ENCODE data around the gene TSPAN4. TPM values are rescaled to one million over a fixed set of nuclear protein-coding genes. Genes with fewer than 3 reads are reported as not detected.

The TSPAN4 gene
- total and polyA plus RNA-seq, 2 of the 13 experiments (the other 11 are each of a cell fraction or from before 2014, with no cell fraction given): 31.7 to 68.3 TPM

DNA sequence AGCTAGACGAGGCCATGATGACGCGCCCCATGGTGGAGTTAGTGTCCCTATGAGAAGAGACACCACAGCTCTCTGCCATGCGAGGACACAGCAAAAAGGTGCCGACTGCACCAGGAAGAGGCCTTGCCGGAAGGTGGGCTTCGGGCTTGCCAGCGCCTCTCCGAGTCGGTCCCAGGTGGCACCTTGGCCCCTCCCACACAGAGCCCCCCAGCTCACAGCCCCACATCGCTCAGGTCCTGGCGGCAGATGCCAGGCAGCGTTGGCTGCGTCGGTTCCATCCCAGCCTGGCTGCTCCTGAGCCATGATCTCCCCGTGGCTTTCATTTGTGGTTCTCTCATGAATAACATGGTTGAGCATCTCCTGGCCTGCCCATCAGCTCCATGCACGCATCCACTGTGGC lies 43.9 kb downstream of the TSPAN4 start:
- no peaks in the 10 kb centered on the region for H3K27me3 ChIP-seq (ENCODE audit: control insufficient read depth in 1 of 2, insufficient read depth in 2 of 2, low read length in 2 of 2)
- ATAC-seq: no peak
- in situ Hi-C loops (cut with HindIII; ENCODE audit: extremely low pct_ligation_motif_present, low pct_unique_long_range_greater_than_20kb) (loop anchor here (10.0 kb wide), 1 partner anchor 168 kb away; no protein-coding TSS in a partner anchor), intact Hi-C loops (cut with micrococcal nuclease; ENCODE audit: unreplicated experiment) (no loop called here)
- H3K36me3 ChIP-seq (replicated peaks in 1 of 2; ENCODE audit: control insufficient read depth in 1 of 2, insufficient read depth in 2 of 2, low read length in 2 of 2): peaks cover 6 to 21% of the 10 kb centered on the region in 2 experiments; a peak in 4 of 5 replicates
- no peak overlapping the region for H3K4me3 ChIP-seq (replicated peaks in 1 of 3; ENCODE audit: insufficient read depth in 1 of 3, low read depth in 2 of 3, low read length in 3 of 3)
- H3K4me2 ChIP-seq (ENCODE audit: low read depth, low read length): no peak overlapping the region
- no peak for DNase-seq (ENCODE audit: low spot score)
- no peak overlapping the region for H2AFZ ChIP-seq (ENCODE audit: low read length)
- H3K9me3 ChIP-seq (ENCODE audit: low read length): no peaks in the 10 kb centered on the region
- no peak overlapping the region for H3K9ac ChIP-seq (ENCODE audit: insufficient read depth, low read depth, low read length)
- H4K20me1 ChIP-seq (ENCODE audit: insufficient read depth, low read length): no peaks in the 10 kb centered on the region
- H3K4me1 ChIP-seq (ENCODE audit: insufficient read depth, low read length): no peaks in the 10 kb centered on the region
- no peaks in the 10 kb centered on the region for H3K79me2 ChIP-seq (ENCODE audit: insufficient read depth, low read length)
- no peak for TF ChIP-seq ZNF629 (CRISPR knock-in tag; conservative IDR thresholded peaks at IDR 0.05)
- TF ChIP-seq ZNF343 (CRISPR knock-in tag; IDR thresholded peaks at IDR 0.05): no peak
- no peak for TF ChIP-seq ZNF7 (CRISPR knock-in tag; IDR thresholded peaks at IDR 0.05)
- no TSS peak for BruUV-seq (replicated peaks)
- CTCF ChIA-PET (ENCODE audit: low intra/inter-chr PET ratio, low total read pairs): no interaction called here
- 96% methylated on average over 17 of the region's 17 CpGs for WGBS (ENCODE audit: low lambda C conversion rate)
- POLR2A ChIA-PET: no interaction called here
- no peak overlapping the region for H3K27ac ChIP-seq (ENCODE audit: extremely low read length, insufficient read depth, low read length)
- no peak for FAIRE-seq

DNA sequence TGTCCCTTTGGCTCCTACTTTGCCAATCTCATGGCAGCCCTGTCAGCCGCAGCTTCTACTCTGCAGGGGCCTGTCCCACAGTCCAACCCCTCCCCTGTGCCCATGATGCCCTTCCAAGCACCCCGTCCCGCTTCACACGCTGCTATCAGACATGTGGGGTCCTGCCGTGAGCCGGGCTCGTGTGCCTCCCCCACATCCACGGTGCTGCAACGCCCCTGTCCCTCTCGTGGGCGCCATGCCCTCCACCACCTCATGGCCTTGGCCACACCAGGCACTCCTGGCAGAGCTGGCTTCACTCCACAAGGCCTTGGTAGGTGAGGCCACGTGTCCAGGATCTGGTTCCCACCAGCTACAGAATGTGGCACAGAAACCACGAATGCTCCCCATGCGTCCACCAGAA lies 44.9 kb downstream of the TSPAN4 start:
- Histone ChIP-seq H3K36me3 (replicated peaks in 1 of 2; ENCODE audit: control insufficient read depth in 1 of 2, insufficient read depth in 2 of 2, low read length in 2 of 2) (peaks cover 6 to 19% of the 10 kb centered on the region in 2 experiments; a peak in 4 of 5 replicates), H3K27ac (ENCODE audit: extremely low read length, insufficient read depth, low read length) (no peak overlapping the region), H3K4me1 (ENCODE audit: insufficient read depth, low read length) (no peaks in the 10 kb centered on the region), H2AFZ (ENCODE audit: low read length) (no peak overlapping the region), H3K79me2 (ENCODE audit: insufficient read depth, low read length) (no peaks in the 10 kb centered on the region), H3K4me2 (ENCODE audit: low read depth, low read length) (no peak overlapping the region), H4K20me1 (ENCODE audit: insufficient read depth, low read length) (no peaks in the 10 kb centered on the region), H3K9me3 (ENCODE audit: low read length) (no peaks in the 10 kb centered on the region), H3K4me3 (replicated peaks in 1 of 3; ENCODE audit: insufficient read depth in 1 of 3, low read depth in 2 of 3, low read length in 3 of 3) (no peak overlapping the region), H3K9ac (ENCODE audit: insufficient read depth, low read depth, low read length) (no peak overlapping the region), H3K27me3 (ENCODE audit: control insufficient read depth in 1 of 2, insufficient read depth in 2 of 2, low read length in 2 of 2) (no peaks in the 10 kb centered on the region)
- intact Hi-C loops (cut with micrococcal nuclease; ENCODE audit: unreplicated experiment) (no loop called here), in situ Hi-C loops (cut with HindIII; ENCODE audit: extremely low pct_ligation_motif_present, low pct_unique_long_range_greater_than_20kb) (loop anchor here (10.0 kb wide), 1 partner anchor 167 kb away; no protein-coding TSS in a partner anchor)
- ATAC-seq (no peak), DNase-seq (ENCODE audit: low spot score) (no peak), FAIRE-seq (no peak)
- POLR2A ChIA-PET: no interaction called here
- CTCF ChIA-PET (ENCODE audit: low intra/inter-chr PET ratio, low total read pairs): no interaction called here
- no TSS peak for BruUV-seq (replicated peaks)
- WGBS (ENCODE audit: low lambda C conversion rate): 97% methylated on average over 14 of the region's 14 CpGs
- TF ChIP-seq FOSL1 (CRISPR knock-in tag; IDR thresholded peaks at IDR 0.05; ENCODE audit: borderline replicate concordance) (no peak), RFX1 (IDR thresholded peaks at IDR 0.05) (no peak), HCFC1 (IDR thresholded peaks at IDR 0.05; ENCODE audit: low read depth, low read length) (no peak), ZNF747 (CRISPR knock-in tag; IDR thresholded peaks at IDR 0.05; ENCODE audit: borderline replicate concordance) (no peak), REXO4 (CRISPR knock-in tag; IDR thresholded peaks at IDR 0.05; ENCODE audit: borderline replicate concordance) (no peak), ZNF484 (CRISPR knock-in tag; IDR thresholded peaks at IDR 0.05; ENCODE audit: borderline replicate concordance, low read depth) (no peak), ATAD3A (CRISPR knock-in tag; IDR thresholded peaks at IDR 0.05) (no peak), ZNF326 (CRISPR knock-in tag; IDR thresholded peaks at IDR 0.05; ENCODE audit: borderline replicate concordance) (no peak), ZNF775 (CRISPR knock-in tag; IDR thresholded peaks at IDR 0.05; ENCODE audit: borderline replicate concordance) (no peak), ATF7-NPFF (CRISPR knock-in tag; IDR thresholded peaks at IDR 0.05; ENCODE audit: low read depth) (no peak), NR2C2 (CRISPR knock-in tag; IDR thresholded peaks at IDR 0.05; ENCODE audit: borderline replicate concordance) (no peak), ZNF317 (CRISPR knock-in tag; IDR thresholded peaks at IDR 0.05) (no peak), MEIS1 (CRISPR knock-in tag; IDR thresholded peaks at IDR 0.05; ENCODE audit: borderline replicate concordance) (no peak), HDAC1 (CRISPR knock-in tag; IDR thresholded peaks at IDR 0.05) (no peak)
- TF ChIP-seq, protein P1, sequence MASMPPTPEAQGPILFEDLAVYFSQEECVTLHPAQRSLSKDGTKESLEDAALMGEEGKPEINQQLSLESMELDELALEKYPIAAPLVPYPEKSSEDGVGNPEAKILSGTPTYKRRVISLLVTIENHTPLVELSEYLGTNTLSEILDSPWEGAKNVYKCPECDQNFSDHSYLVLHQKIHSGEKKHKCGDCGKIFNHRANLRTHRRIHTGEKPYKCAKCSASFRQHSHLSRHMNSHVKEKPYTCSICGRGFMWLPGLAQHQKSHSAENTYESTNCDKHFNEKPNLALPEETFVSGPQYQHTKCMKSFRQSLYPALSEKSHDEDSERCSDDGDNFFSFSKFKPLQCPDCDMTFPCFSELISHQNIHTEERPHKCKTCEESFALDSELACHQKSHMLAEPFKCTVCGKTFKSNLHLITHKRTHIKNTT (CRISPR knock-in tag; IDR thresholded peaks at IDR 0.05): no peak
- TF ChIP-seq, protein P2, sequence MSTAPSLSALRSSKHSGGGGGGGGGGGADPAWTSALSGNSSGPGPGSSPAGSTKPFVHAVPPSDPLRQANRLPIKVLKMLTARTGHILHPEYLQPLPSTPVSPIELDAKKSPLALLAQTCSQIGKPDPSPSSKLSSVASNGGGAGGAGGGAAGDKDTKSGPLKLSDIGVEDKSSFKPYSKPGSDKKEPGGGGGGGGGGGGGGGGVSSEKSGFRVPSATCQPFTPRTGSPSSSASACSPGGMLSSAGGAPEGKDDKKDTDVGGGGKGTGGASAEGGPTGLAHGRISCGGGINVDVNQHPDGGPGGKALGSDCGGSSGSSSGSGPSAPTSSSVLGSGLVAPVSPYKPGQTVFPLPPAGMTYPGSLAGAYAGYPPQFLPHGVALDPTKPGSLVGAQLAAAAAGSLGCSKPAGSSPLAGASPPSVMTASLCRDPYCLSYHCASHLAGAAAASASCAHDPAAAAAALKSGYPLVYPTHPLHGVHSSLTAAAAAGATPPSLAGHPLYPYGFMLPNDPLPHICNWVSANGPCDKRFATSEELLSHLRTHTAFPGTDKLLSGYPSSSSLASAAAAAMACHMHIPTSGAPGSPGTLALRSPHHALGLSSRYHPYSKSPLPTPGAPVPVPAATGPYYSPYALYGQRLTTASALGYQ (CRISPR knock-in tag; IDR thresholded peaks at IDR 0.05): no peak
